GM18868 (cell line): Measurements from ENCODE around the gene P2RX5.
A peak's percentile ranks its signal among the peaks of the same experiment; 100 is the strongest.

Experiments
- ATAC-seq: cut with Tn5 transposase; IDR thresholded peaks from one replicate; pipeline ENCODE4 v1.9.1; 2021; ENCODE audit warnings: mild to moderate bottlenecking, moderate library complexity; ENCODE audit not compliant: unreplicated experiment

Gene P2RX5

GRCh38 chr17:3657874-3658783 lies 37.8 kb downstream of the P2RX5 start:
- ATAC-seq = no peak

GRCh38 chr17:3657588-3657869 lies 38.4 kb downstream of the P2RX5 start:
- ATAC-seq = no peak

GRCh38 chr17:3656755-3657587 lies 39.0 kb downstream of the P2RX5 start:
- ATAC-seq = no peak

GRCh38 chr17:3656353-3656752 lies 39.6 kb downstream of the P2RX5 start:
- ATAC-seq = no peak

- no peak for ATAC-seq
Observed at GRCh38 chr17:3655766-3656165, 40.2 kb downstream of the P2RX5 start.

DNA sequence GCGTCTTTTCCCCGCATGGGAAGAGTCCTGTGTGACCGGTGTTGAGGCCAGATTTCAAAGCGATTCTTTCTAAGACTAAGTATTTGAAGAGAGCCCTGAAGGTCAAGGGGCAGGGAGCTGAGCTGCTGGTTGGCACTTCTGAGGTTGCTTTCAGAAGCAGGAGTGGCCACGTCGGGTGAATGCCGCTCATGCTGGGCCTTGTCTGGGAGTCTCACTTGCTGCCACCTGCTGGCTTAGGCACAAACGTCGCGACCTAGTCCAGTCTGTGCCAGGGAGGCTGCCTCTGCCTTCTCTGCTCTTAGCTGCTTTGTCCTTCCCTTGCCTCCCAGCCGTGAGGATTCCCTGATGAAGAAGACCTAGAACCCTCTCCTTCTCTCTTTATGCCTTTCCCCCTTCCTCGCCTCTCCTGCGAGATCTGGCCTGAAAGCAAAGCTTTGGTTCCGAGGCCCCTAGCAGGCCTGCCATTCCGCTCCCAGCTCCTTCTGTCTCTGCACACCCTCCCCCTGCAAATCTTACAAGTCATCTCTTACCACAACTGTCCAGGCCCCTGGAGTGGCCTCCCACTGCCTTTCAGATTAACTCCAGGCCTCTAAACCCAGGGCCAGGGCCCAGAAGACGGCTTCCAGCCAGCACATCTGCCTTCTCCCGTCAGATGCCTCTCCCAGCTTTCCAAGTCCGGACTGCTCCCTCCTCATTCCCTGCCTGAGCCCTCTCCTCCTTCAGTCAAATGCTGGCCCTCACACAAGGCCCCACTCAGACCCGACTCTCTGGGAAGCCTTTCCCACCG lies 48.0 kb downstream of the P2RX5 start:
- ATAC-seq = no peak

GRCh38 chr17:3647251-3647650 lies 48.7 kb downstream of the P2RX5 start:
- no peak for ATAC-seq

DNA sequence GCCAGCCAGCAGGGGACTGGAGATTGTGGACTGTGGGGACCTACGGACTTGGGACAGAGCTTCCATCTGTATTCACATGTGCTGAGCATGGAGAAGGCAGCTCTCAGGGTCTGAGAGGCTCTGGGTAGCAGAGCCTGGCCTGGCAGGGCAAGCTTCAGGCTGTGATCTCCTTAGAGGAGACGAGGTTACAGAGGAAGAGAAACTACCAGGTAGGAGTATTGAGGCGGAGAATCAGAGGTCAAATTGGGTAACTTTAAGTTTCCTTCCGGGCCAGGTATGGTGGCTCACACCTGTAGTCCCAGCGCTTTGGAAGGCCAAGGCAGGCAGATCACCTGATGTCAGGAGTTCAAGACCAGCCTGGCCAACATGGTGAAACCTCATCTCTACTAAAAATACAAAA lies 50.6 kb downstream of the P2RX5 start:
- ATAC-seq = no peak

DNA sequence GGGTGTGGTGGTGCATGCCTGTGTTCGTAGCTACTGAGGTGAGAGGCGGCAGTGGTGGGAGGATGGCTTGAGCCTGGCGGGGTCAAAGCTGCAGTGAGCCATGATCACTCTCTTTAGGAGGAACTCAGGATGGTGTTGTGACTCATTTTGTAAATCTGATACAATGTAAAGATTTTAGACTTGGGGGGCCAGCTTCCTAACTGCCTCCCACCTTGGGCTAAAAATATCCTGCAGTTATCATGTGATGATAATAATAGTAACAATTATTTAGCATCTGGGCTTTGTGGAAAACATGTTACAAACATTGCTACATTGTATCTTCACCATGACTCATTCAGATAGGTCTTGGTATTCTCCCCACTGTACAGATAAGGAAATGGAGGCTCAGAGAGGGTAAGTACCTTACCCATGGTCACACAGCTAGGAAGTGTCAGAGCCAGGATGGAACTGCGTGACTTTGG lies 52.0 kb downstream of the P2RX5 start:
- ATAC-seq = no peak

GRCh38 chr17:3641717-3642486 lies 54.1 kb downstream of the P2RX5 start:
- ATAC-seq = no peak

GRCh38 chr17:3641014-3641413 lies 54.9 kb downstream of the P2RX5 start:
- ATAC-seq = no peak

DNA sequence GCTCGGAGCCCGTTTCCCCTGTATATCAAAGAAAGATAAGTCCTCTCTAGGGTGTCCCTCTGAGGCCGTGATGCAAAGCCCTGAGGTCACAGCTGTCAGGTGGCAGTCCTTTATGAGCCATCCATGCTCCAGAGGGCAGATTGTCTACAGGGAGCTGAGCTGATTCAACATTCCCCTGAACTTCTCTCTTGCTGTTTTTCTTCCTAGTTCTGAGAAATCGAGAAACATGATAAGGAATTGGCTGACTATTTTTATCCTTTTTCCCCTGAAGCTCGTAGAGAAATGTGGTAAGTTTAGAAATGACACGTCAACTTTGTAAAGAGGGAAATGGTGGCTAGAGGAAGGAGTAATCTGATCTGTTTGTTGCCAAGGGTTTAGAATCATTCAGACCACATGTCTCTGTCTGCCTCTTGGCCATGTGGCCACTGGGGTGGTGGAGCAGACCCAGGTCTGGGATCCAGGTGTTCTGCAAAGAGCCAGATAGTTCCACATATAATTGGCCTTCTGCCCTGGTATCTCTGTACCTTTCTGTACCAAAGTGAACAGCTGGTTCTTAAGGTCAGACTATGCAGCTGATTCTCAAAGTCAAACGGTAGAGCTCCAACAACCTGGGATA lies 55.9 kb downstream of the P2RX5 start:
- ATAC-seq = no peak

DNA sequence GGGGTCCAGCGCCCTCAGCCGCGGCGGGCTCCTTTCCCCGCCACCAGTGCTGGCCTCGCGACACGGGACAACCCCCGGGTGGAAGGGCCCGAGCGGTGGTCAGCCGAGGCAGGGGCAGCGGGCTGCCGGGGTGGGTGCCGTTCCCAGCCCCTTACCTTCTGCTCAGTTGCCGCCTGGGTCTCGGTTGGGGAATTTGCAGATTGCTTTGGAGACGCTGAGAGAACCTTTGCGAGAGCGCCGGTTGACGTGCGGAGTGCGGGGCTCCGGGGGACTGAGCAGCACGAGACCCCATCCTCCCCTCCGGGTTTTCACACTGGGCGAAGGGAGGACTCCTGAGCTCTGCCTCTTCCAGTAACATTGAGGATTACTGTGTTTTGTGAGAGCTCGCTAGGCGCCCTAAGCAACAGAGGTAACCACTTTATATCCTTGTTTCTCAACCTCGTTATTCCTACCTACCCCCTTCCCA lies 59.0 kb downstream of the P2RX5 start:
- ATAC-seq = no peak

DNA sequence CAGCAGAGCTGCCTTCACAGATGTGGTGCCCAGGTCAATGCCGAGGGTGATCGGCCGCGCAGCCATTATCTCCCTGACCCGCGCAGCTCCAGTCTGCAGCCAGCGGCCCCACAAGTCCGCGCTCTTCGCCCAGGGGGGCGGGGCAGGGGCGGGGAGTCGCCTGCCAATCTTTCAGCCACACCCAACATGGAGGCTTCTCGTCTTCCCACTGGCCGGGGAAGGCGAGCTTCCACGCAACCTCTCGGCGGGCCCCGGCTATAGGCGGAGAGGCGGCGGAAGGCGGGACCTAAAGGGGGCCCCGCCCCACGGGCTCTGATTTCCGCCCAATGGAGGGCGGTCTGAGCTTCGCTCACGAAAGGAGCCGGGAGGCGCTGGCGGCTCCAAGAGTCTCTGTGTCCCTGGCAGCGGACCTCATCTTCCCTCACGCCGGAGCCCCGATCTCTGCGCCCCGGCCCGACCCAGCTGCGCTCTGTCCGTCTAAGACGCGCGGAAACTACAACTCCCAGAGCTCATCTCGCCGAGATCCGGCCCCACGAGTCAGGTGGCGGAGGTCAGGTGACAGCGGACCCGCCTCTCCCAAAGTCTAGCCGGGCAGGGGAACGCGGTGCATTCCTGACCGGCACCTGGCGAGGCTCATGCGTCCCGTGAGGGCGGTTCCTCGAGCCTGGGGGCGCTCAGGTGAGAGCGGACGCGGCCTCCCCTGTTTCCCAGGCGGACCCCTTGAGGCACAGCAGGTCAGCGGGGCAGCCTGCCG lies 59.6 kb downstream of the P2RX5 start, which contains the start of the genes CTNS and SHPK:
TSS of gene CTNS (plus strand) at position 607 of the 754 bp plus-strand sequence. CDS start 3,447 bp downstream, outside the sequence.
TSS of gene SHPK (minus strand) at position 97 of the 754 bp plus-strand sequence. CDS start at position 66, 31 bp downstream.
- ATAC-seq = peak; percentile 95

DNA sequence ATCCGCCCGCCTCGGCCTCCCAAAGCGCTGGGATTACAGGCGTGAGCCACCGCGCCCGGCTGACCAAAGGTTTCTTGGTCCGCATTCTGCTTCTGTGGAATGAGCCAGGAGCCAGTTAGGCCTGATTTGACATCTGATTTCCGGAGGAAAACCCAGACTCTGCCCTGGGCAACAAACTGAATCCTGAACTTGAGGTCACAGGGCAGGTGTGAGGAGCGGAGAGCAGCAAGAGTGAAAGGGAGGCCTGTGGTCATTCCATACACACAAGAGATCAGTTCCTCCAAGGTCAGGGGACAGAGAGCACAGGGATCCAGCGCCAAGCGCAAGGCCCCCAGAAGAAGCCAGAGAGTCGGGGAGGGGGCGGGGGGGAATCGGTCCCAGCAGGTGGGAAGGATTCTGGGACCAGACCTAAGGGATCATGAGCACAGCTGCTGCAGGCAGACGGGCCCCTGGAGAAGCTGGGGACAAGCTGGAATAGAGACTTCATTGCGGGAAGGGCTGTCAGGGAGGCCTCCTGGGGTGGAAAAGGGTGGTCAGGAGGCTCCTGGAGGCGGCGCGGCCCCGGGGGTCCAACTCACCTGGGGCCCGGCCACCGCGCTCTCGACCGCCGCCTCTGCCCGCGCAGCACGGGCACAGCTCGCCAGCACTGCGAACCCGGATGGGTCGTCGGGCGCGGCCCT lies 60.3 kb downstream of the P2RX5 start:
- ATAC-seq = no peak

GRCh38 chr17:3632287-3632686 lies 63.7 kb downstream of the P2RX5 start:
- ATAC-seq = no peak

DNA sequence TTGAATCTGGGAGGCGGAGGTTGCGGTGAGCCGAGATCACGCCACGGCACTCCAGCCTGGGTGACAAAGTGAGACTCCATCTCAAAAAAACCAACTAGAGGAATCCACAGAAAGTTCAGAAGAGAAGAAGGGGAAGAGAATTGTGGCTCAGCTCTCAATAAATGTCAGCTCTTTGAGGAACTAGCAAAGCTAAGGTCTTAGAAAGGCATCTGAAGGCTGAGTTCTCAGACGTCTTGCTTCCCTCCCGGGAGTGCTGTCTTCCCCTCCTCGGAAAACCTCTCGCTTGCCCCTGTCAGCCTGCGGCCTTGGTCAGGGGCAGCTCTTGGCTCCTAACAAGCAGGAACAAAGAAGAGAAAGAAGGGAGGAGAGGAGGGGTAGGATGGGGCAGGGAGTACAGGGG lies 65.2 kb downstream of the P2RX5 start:
- no peak for ATAC-seq

GRCh38 chr17:3627769-3628167 lies 68.2 kb downstream of the P2RX5 start:
- no peak for ATAC-seq
